ENCODE data around the gene ATP10A.
A peak's percentile ranks its signal among the peaks of the same experiment; 100 is the strongest.

Gene ATP10A

DNA sequence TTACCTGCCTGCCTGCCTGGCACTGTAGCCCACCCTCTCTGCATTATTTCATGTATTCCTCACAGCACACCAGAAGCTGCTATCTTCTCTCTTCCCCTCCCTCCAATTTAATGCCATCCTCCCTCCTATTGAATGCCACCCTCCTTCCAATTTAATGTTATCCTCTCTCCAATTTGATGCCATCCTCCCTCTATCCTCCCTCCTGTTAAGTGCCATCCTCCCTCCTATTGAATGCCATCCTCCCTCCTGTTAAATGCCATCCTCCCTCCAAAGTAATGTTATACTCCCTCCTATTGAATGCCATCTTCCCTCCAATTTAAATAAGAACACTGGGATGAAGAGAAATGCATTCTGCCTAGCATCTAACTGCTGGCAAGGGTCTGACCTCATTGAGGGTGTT, 11.1 kb downstream of the ATP10A start:
- in situ Hi-C loops (cut with HindIII; ENCODE audit: low pct_ligation_motif_present, low sequenced_read_pairs) = no loop called here
- Histone ChIP-seq H3K36me3 (replicated peaks) (no peaks in the 10 kb centered on the region), H3K4me3 (ENCODE audit: low read depth, low read length) (no peak overlapping the region), H3K27me3 (replicated peaks) (no peaks in the 10 kb centered on the region), H3K27ac (no peak overlapping the region)
- DNase-seq = no peak
- TF ChIP-seq, protein P1, sequence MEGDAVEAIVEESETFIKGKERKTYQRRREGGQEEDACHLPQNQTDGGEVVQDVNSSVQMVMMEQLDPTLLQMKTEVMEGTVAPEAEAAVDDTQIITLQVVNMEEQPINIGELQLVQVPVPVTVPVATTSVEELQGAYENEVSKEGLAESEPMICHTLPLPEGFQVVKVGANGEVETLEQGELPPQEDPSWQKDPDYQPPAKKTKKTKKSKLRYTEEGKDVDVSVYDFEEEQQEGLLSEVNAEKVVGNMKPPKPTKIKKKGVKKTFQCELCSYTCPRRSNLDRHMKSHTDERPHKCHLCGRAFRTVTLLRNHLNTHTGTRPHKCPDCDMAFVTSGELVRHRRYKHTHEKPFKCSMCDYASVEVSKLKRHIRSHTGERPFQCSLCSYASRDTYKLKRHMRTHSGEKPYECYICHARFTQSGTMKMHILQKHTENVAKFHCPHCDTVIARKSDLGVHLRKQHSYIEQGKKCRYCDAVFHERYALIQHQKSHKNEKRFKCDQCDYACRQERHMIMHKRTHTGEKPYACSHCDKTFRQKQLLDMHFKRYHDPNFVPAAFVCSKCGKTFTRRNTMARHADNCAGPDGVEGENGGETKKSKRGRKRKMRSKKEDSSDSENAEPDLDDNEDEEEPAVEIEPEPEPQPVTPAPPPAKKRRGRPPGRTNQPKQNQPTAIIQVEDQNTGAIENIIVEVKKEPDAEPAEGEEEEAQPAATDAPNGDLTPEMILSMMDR (IDR thresholded peaks at IDR 0.05; ENCODE audit: low read depth, low read length, missing control alignments) = no peak

DNA sequence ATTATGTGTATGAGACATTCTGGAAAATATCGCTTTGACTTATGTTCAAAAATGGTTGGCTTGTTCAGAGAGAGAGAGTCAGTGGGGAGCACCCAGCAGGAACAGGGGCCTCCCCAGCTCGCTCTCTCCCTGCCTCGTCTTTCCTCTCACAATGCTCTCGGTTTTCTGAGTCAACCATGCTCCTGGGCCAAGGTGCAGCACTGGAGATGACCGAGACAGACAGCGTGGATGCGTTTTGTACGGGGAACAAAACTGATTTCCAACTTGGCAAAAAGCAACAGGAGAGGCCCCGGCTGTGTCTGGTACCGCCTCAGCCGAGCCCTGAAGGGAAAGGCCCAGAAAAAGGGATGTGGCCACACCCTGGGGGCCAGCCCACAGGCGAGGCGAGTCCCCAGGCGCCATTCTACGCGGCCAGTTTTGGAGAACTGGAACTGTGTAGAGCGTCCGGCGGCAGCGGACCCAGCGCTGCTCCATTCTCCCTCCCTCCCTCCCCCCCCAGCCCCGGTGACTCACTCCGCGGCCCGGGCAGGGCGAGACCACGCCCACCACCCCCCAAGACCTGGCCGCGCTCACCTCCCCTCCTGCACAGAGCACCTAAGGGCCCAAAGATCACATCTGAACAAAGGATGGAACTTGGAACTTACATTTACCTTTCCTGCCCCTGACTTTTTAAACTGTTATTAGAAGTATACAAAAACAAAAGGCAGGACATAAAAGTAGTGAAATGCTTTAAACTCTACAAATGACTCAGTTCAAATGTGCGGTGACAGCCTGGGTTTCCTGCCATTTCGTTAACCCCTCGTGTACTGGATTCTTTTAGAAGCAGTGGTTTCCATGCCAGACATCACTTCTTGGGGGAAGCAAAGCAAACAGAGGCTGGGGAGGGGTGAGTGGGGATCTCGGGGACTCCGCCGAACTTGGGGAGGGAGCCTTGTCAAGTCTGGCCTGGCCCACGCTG, 12.7 kb downstream of the ATP10A start:
- DNase-seq = peak; percentile 58
- TF ChIP-seq, protein P1 (IDR thresholded peaks at IDR 0.05; ENCODE audit: low read depth, low read length, missing control alignments) = no peak
- no peaks in the 10 kb centered on the region for H3K36me3 ChIP-seq (replicated peaks)
- no peaks in the 10 kb centered on the region for H3K27me3 ChIP-seq (replicated peaks)
- peak overlapping the region; percentile 45 for H3K4me3 ChIP-seq (ENCODE audit: low read depth, low read length)
- in situ Hi-C loops (cut with HindIII; ENCODE audit: low pct_ligation_motif_present, low sequenced_read_pairs) = no loop called here
- H3K27ac ChIP-seq = peak overlapping the region; percentile 81

DNA sequence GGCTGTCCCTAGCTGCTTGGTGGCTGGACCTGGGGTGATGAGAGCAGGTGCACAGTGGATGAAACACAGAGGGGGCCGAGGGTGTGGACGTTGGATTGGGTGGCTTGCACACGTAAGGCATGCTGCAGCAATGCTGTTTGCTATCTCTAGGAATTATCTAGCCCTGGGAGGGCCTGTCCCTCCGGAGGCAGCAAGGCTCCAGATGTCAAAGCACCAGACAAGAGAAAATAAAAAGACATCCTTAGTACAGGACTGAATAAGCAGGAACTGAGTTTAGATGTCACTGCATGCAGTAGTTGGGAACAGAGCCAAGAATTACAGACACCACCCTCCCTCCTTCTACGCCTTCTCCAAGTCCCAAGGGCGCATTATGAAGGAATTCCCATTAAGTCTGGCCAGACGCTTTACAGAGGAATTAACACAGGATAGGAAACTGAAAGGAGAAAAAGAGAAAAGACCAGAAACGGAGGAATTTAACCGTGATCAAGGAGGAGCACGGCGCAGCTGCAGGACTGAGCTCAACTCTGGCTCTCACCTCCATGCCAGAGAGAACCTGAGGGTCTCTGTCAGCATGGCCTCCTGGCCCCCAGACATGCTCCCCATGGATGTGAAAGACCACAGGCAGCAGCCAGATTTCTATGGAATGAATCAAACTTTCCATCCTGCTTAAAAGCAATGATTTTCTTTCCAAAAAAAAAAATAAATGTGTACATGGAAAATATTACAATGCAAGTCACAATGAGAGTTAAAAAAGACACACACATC, 13.8 kb downstream of the ATP10A start:
- peak overlapping the region; percentile 12 for H3K4me3 ChIP-seq (ENCODE audit: low read depth, low read length)
- TF ChIP-seq, protein P1 (IDR thresholded peaks at IDR 0.05; ENCODE audit: low read depth, low read length, missing control alignments) = no peak
- DNase-seq = peak; percentile 61
- no peaks in the 10 kb centered on the region for H3K36me3 ChIP-seq (replicated peaks)
- peak overlapping the region; percentile 81 for H3K27ac ChIP-seq
- in situ Hi-C loops (cut with HindIII; ENCODE audit: low pct_ligation_motif_present, low sequenced_read_pairs) = no loop called here
- no peaks in the 10 kb centered on the region for H3K27me3 ChIP-seq (replicated peaks)

DNA sequence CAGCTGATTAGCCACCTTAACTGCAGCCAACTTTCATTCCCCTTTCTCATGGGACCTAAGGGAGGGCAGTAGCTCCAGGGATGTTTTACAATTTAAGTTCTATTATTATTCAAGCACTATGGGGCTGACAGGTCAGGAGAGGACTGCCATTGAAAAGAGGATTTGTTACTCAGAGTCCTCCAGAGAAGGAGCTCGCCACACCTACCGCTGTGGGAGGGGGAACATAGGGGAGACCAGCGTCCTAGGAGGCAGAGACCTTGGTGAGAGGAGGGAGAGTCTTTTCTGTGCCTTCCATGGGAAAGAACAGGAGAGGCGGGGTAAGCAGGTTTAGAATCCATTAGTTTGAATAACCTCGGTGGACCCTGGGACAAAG, 14.4 kb downstream of the ATP10A start:
- Histone ChIP-seq H3K36me3 (replicated peaks) (no peaks in the 10 kb centered on the region), H3K27me3 (replicated peaks) (no peaks in the 10 kb centered on the region), H3K4me3 (ENCODE audit: low read depth, low read length) (no peak overlapping the region), H3K27ac (no peak overlapping the region)
- in situ Hi-C loops (cut with HindIII; ENCODE audit: low pct_ligation_motif_present, low sequenced_read_pairs) = no loop called here
- no peak for DNase-seq
- TF ChIP-seq, protein P1 (IDR thresholded peaks at IDR 0.05; ENCODE audit: low read depth, low read length, missing control alignments) = no peak

DNA sequence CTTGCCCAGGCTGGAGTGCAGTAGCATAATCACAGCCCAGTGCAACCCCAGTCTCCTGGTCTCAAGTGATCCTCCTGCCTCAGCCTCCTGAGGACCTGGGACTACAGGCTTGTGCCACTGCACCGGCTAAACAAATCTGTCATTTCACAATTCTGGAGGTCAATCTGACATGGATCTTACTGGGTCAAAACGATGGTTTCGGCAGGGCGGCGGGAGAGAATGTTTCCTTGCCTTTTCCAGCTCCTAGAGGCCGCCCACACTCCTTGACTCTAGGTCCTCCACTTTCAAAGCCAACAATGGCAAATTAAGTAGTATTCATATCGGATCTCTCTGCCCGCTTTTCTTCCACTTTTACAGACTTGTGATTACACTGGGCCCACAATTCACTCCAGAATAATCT, 14.8 kb downstream of the ATP10A start:
- Histone ChIP-seq H3K27me3 (replicated peaks) (no peaks in the 10 kb centered on the region), H3K27ac (no peak overlapping the region), H3K4me3 (ENCODE audit: low read depth, low read length) (no peak overlapping the region), H3K36me3 (replicated peaks) (no peaks in the 10 kb centered on the region)
- TF ChIP-seq, protein P1 (IDR thresholded peaks at IDR 0.05; ENCODE audit: low read depth, low read length, missing control alignments) = no peak
- DNase-seq = no peak
- in situ Hi-C loops (cut with HindIII; ENCODE audit: low pct_ligation_motif_present, low sequenced_read_pairs) = no loop called here

All from brain microvascular endothelial cell (primary cell).